GM12864 (cell line): ENCODE measurements around the gene MARCHF5.

Experiments used
- DNase-seq: peaks from one replicate; pipeline ENCODE4 v3.0.0-alpha.2; 2011; ENCODE audit warnings: low read depth
- H3K4me3 ChIP-seq: 2 replicates; pipeline ENCODE4 v1.5.1; 2011; ENCODE audit warnings: mild to moderate bottlenecking, low read depth, low read length, control low read depth
- CTCF ChIP-seq: IDR thresholded peaks from 2 replicates; pipeline ENCODE4 v1.5.1; 2011; ENCODE audit warnings: low read depth, mild to moderate bottlenecking, moderate library complexity, low read length, control low read depth, inconsistent platforms; ENCODE audit errors: missing control alignments

MARCHF5 gene

GRCh38 chr10:92263396-92263795 lies 27.6 kb upstream of the MARCHF5 start:
- DNase-seq = no peak
- TF ChIP-seq CTCF = no peak
- no peak overlapping the region for H3K4me3 ChIP-seq

- H3K4me3 ChIP-seq = no peak overlapping the region
- no peak for DNase-seq
- no peak for TF ChIP-seq CTCF
These were observed 26.7 kb upstream of the MARCHF5 start for GRCh38 chr10:92264249-92264648.

- TF ChIP-seq CTCF = no peak
- no peak for DNase-seq
- H3K4me3 ChIP-seq = no peak overlapping the region
These were observed 25.2 kb upstream of the MARCHF5 start for GRCh38 chr10:92265687-92266258.

- no peak for DNase-seq
- no peak overlapping the region for H3K4me3 ChIP-seq
These were observed 23.6 kb upstream of the MARCHF5 start for GRCh38 chr10:92267343-92267742.

GRCh38 chr10:92268748-92269147 lies 22.2 kb upstream of the MARCHF5 start:
- no peak for TF ChIP-seq CTCF
- DNase-seq = no peak
- no peak overlapping the region for H3K4me3 ChIP-seq

More at GRCh38 chr10:92267343-92267742, 23.6 kb upstream of the MARCHF5 start:
- TF ChIP-seq CTCF = no peak

GRCh38 chr10:92274071-92274470 lies 16.9 kb upstream of the MARCHF5 start:
- no peak overlapping the region for H3K4me3 ChIP-seq
- no peak for TF ChIP-seq CTCF
- DNase-seq = no peak

- DNase-seq = no peak
- no peak for TF ChIP-seq CTCF
- no peak overlapping the region for H3K4me3 ChIP-seq
These were observed 11.8 kb upstream of the MARCHF5 start for GRCh38 chr10:92278996-92279696.
